ENCODE measurements around the gene NCAM1.

The NCAM1 gene

DNA sequence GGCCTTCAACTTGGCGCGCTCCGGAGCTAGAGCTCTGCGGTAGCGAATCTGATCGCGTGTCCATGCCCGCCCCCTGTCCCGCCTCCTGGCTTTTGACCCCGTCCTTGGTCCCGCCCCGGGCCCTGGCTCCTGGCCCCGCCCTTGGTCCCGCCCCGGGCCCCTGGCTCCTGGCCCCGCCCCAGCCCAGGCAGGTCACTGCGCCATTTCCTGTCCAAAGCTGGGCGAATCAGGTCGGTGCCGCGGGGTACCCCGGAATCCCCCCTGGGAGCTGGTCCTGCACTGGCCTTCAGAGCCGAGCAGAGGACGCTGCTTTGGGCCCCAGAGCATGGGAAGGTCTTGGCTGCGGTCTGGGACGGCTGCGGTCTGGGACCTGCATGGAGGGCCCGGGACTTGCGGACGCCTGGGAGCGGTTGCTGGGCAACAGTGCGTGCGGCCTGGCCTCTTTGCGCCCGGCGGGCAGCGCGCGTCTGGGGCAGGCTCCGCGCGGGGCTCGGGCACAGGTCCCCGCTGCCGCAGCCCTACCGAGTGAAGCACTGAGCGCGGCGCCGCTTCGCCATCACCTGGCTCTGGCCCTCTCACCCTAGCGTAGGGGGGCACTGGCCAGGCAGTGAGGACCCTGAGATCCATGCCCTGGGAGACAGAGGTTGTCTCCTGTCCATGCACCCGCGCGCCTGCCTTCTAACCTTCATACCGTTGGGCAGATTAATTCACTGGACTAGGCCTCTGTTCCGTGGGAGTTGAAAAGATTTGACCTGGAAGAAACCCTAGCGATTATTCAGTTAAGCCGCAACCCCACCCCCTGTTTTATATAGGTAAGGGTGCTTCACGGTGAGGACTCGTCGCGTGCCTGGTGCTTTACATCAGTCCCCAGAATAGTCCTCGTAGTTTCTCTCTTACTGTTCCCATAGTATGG, 353.4 kb downstream of the NCAM1 start, which contains the start of gene TTC12:
TSS of gene TTC12 (plus strand) at position 195 of the 913 bp plus-strand sequence. CDS start 1,675 bp downstream, outside the sequence.
- peak within 1 kb of the TSS; percentile 13 to 93 (median 85) for H3K27ac ChIP-seq
- H3K4me3 ChIP-seq, result peak within 1 kb of the TSS; percentile 55 to 90 (median 76)

DNA sequence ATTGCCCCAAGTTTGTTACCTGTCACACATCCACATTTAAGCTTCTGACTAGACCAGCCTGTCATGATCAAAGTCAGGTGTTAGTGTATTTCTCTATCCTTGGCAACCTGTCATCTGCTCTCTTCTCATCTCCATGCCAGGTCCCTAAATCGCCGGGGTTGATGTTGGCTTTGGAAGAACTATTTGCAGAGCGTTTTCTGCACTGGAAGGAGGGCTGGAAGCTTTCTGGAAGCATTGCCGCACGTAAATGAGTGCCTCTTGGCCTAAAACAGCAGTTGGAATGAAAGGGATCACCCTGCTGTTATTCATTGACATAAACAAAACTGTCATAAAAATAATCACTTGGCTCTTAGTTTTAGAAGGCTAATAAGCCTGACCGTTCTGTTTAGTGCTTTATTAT, 354.6 kb downstream of the NCAM1 start:
- peak overlapping the region in 7 of 21 experiments; percentile 1 to 93 (median 87) for H3K27ac ChIP-seq
- peak overlapping the region in 1 of 7 experiments; percentile 78 for H3K4me3 ChIP-seq

DNA sequence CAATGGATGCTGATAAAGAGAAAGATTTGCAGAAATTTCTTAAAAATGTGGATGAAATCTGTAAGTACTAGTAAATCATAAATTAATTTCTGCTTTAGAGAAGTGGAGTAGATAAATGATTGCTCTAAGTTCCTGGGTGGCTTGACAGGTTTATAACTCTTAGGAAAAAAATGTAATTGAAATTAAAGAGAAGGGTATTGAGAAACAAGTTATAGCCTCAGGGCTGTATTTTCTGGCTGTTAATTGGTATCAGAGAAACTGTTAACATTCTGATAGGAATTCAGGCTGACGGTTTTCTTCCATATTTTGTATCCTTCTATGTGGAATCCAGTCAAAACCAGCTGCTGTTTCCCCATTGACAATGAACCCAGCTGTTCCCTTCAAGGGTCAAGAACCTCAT, 355.0 kb downstream of the NCAM1 start:
- Histone ChIP-seq H3K27ac (peak overlapping the region in 1 of 21 experiments; percentile 88), H3K4me3 (no peak overlapping the region)

DNA sequence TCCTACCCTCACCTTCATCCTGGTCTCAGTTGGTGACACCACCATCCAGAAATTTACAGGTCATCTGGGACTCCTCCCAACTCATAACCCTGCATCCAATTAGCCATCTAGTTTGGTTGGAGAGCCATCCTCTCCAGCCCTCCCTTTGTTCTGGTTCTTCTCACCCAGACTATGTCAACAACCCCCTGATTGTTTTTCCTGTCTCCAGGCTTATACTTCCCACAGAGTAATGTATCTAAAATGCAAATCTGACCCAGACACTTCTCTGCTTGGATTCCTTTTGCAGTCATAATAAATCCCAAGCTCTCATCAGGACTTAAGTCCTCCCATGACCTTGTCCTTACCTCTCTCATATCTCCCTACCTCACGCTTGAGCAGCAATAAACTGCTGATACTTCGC, 356.1 kb downstream of the NCAM1 start:
- Histone ChIP-seq H3K4me3 (no peak overlapping the region), H3K27ac (peak overlapping the region in 1 of 21 experiments; percentile 21)

DNA sequence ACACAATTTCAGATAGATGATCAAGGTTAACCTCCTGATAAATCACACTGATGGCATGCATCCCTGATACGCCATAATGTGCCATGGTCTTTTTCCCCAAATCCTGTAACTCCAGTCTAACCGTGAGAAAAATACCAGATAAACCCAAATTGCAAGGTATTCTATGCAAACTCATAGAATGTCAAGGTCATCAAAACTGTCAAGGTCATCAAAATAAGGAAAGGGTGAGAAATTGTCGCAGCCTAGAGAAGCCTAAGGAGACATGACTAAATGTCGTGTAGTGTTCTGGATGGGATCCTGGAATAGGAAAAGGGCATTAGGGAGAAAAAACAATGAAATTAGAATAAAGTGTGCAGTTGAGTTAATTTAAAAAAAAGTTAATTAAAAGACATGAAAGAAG, 357.9 kb downstream of the NCAM1 start:
- H3K4me3 ChIP-seq, result no peak overlapping the region
- no peak overlapping the region for H3K27ac ChIP-seq

DNA sequence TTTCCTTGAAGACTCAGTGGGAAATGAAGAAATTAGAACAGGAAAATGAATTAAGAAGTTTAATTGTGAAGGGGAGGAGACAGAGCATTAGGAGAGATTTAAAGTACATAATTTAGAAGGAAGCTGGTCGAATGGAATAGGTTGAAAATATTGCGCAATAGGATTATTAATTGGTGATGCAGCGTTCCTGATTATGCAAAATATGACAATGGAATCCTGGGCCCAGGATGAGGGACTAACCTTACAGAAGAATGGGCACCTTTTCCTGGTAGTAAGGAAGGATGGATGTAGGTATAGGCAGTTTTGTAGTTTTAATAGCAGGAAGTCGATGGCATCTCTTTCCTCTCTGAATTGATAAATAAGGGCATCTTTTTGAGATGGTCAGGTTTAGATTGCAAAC, 360.9 kb downstream of the NCAM1 start:
- Histone ChIP-seq H3K27ac (no peak overlapping the region), H3K4me3 (no peak overlapping the region)

DNA sequence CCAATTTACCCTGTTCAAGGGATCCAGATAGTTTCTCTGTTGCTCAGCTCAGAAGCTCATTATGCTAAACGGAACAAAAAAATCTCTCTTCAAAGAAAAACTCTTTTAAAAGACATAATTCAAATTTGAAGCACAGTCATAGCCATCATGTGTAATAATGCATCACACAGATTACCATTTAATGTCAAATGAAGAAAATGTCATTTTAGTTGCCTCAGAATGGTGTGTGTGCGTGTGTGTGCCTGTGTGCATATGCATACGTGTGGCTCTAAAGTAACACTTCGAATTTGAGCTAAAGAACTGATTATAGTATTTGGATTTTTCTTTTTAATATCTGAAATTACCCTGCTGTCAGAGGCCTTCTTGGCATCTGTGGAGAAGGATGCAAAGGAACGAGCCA, 363.0 kb downstream of the NCAM1 start:
- no peak overlapping the region for H3K27ac ChIP-seq
- no peak overlapping the region for H3K4me3 ChIP-seq
